B cell (primary cell): ENCODE measurements around the gene IFIT1B. TPM values are rescaled to one million over a fixed set of nuclear protein-coding genes. Genes with fewer than 3 reads are reported as not detected.

Experiments
- ATAC-seq: fragments of 200-7000 bp; cut with Tn5 transposase; one replicate; pipeline ENCODE4 v1.10.0; 2021; ENCODE audit warnings: low read depth, mild to moderate bottlenecking, moderate number of reproducible peaks, moderate library complexity
- CTCF ChIA-PET: fragments of 350-600 bp; sonication (Branson Sonifier 250); formaldehyde crosslinking; loops from one replicate; lab custom pipeline; 2021; ENCODE audit warnings: antibody characterized with exemption, inconsistent platforms; lab: Charles Lee
- POLR2A ChIA-PET: fragments of 350-600 bp; sonication (Branson Sonifier 250); formaldehyde crosslinking; loops from one replicate; lab custom pipeline; 2021; ENCODE audit warnings: antibody characterized with exemption; lab: Charles Lee
- DNase-seq: peaks from one replicate; pipeline ENCODE4 v3.0.0; 2013
- H2AFZ ChIP-seq: 2 replicates; pipeline ENCODE4 v1.6.1; 2012; ENCODE audit warnings: mild to moderate bottlenecking, low read depth, low read length; ENCODE audit not compliant: insufficient read depth, poor library complexity, severe bottlenecking
- H3K27ac ChIP-seq, 2 donors: 1 replicate in 1 of 2; 2 replicates in 1 of 2; pipeline ENCODE4 v1.5.1; 2012 to 2013; ENCODE audit warnings: low read length in 2 of 2, mild to moderate bottlenecking in 2 of 2, moderate library complexity in 1 of 2
- H3K27me3 ChIP-seq, 4 experiments: fragments of 200-600 bp in 1 of 4; sonication (generic) in 1 of 4; replicated peaks in 1 of 4; 1 replicate in 2 of 4; 2 replicates in 2 of 4; pipeline versions ENCODE4 v1.6.1 to v1.7.0; 2013 to 2016; ENCODE audit warnings: low read length in 3 of 4, mild to moderate bottlenecking in 2 of 4, mixed read lengths in 1 of 4, moderate library complexity in 1 of 4; ENCODE audit not compliant: insufficient read depth in 4 of 4, control insufficient read depth in 3 of 4; ENCODE audit errors: control extremely low read depth in 1 of 4
- H3K36me3 ChIP-seq, 2 experiments: replicated peaks in 1 of 2; 1 replicate in 1 of 2; 2 replicates in 1 of 2; pipeline versions ENCODE4 v1.6.1 to v1.7.1; 2013; ENCODE audit warnings: low read length in 1 of 2; ENCODE audit not compliant: insufficient read depth in 2 of 2, control insufficient read depth in 1 of 2; ENCODE audit errors: control extremely low read depth in 1 of 2, extremely low read depth in 1 of 2
- H3K4me1 ChIP-seq, 2 donors: fragments of 200-600 bp in 1 of 2; sonication (generic) in 1 of 2; 1 replicate in 1 of 2; 2 replicates in 1 of 2; pipeline versions ENCODE4 v1.5.1 to v1.6.1; 2013 to 2017; ENCODE audit warnings: low read length in 2 of 2; ENCODE audit not compliant: control insufficient read depth in 2 of 2, insufficient read depth in 2 of 2
- H3K4me2 ChIP-seq: replicated peaks from 2 replicates; pipeline ENCODE3; 2012; ENCODE audit warnings: mild to moderate bottlenecking, low read depth, low read length; ENCODE audit not compliant: poor library complexity, severe bottlenecking
- H3K4me3 ChIP-seq, 5 experiments: fragments of 200-600 bp in 1 of 5; sonication (generic) in 1 of 5; 1 replicate in 3 of 5; 2 replicates in 2 of 5; pipeline versions ENCODE4 v1.5.1 to v1.7.0; 2011 to 2016; ENCODE audit warnings: low read length in 4 of 5, mild to moderate bottlenecking in 4 of 5, low read depth in 2 of 5, control low read depth in 1 of 5, moderate library complexity in 1 of 5; ENCODE audit not compliant: insufficient read depth in 1 of 5; ENCODE audit errors: control extremely low read depth in 1 of 5, extremely low read depth in 1 of 5
- H3K79me2 ChIP-seq: fragments of 200-600 bp; sonication (generic); one replicate; pipeline ENCODE4 v1.6.0; 2016; ENCODE audit warnings: low read length; ENCODE audit not compliant: control insufficient read depth, insufficient read depth
- H3K9ac ChIP-seq: fragments of 200-600 bp; sonication (generic); 2 replicates; pipeline ENCODE4 v1.6.1; 2017; ENCODE audit warnings: mild to moderate bottlenecking, low read length, moderate library complexity
- H3K9me3 ChIP-seq, 3 donors: one replicate each; pipeline versions ENCODE4 v1.6.1 to v1.7.1; 2013; ENCODE audit warnings: low read length in 2 of 3; ENCODE audit not compliant: control insufficient read depth in 2 of 3, insufficient read depth in 1 of 3; ENCODE audit errors: control extremely low read depth in 1 of 3
- H4K20me1 ChIP-seq: 2 replicates; pipeline ENCODE4 v1.6.0; 2012; ENCODE audit warnings: mild to moderate bottlenecking, low read length; ENCODE audit not compliant: insufficient read depth, control insufficient read depth, poor library complexity, severe bottlenecking
- H3K27ac Mint-ChIP-seq: one replicate; pipeline ENCODE4 v1.8.0; 2021; ENCODE audit warnings: mixed read lengths
- H3K27me3 Mint-ChIP-seq: one replicate; pipeline ENCODE4 v1.8.0; 2021; ENCODE audit warnings: mixed read lengths
- H3K4me1 Mint-ChIP-seq: one replicate; pipeline ENCODE4 v1.8.0; 2021; ENCODE audit warnings: mixed read lengths
- H3K4me3 Mint-ChIP-seq: one replicate; pipeline ENCODE4 v1.8.0; 2021; ENCODE audit warnings: mixed read lengths
- H3K9me3 Mint-ChIP-seq: one replicate; pipeline ENCODE4 v1.8.0; 2022; ENCODE audit warnings: mixed read lengths; ENCODE audit not compliant: insufficient read depth
- EZH2 ChIP-seq: IDR thresholded peaks from 2 replicates; pipeline ENCODE4 v1.6.1; 2012; ENCODE audit warnings: borderline replicate concordance, low read depth, mild to moderate bottlenecking, moderate library complexity, low read length; ENCODE audit not compliant: insufficient read depth, poor library complexity, severe bottlenecking
- WGBS: methylation state at CpG from one replicate; pipeline ENCODE4 v1.1.5; 2013; ENCODE audit warnings: missing lambda C conversion rate; ENCODE audit not compliant: insufficient coverage; 5-methylcytosine and 5-hydroxymethylcytosine counted together
- intact Hi-C: fragments of 100-400 bp; cut with micrococcal nuclease; formaldehyde crosslinking; loops from one replicate; pipeline ENCODE4 v1.10.0; 2022
- polyA plus RNA-seq: library from polyadenylated mRNA; depleted of rRNA; stranded (reverse); fragments of >200 nt; gene quantifications from 2 replicates; pipeline ENCODE4 v1.2.3, GENCODE V29; 2012
- total RNA-seq, 2 donors: library from RNA; stranded (reverse); fragments of 120-200 nt in 1 of 2; gene quantifications; 1 replicate in 1 of 2; 2 replicates in 1 of 2; pipeline versions ENCODE4 v1.2.3 to v1.2.4, GENCODE V29; 2013 to 2022
- TF ChIP-seq, protein P1 (sequence below): fragments of 200-600 bp; IDR thresholded peaks from one replicate; pipeline ENCODE4 v1.8.0; 2022; ENCODE audit warnings: antibody characterized with exemption, mild to moderate bottlenecking

IFIT1B gene
- total and polyA plus RNA-seq, 2 donors (not counting 1 experiment from before 2014, with no cell fraction given), result not detected

DNA sequence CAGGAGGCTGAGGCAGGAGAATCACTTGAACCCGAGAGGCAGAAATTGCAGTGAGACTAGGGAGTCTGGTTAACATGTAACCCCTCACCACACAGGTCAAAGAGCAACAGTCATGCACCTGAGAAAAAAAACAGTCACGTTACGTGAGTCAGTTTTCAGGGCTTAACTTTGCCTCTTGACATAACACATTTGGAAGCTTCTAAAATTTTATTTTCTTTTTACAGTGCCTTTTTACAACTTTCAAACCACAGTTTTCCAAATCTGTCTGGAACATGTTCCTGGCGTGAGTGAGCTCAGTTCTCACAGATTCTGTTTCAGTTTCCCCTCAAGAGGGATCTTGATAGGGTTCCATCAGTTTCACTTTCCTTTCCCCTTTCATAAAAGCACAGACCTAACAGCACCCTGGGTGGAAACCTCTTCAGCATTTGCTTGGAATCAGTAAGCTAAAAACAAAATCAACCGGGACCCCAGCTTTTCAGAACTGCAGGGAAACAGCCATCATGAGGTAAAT is 45.7 kb upstream of the IFIT1B start:
- Mint-ChIP-seq H3K27ac (peak overlapping the region; percentile 87), H3K27me3 (no peaks in the 10 kb centered on the region), H3K4me3 (peak overlapping the region; percentile 81), H3K4me1 (peaks cover 54% of the 10 kb centered on the region), H3K9me3 (no peaks in the 10 kb centered on the region)
- DNase-seq, result peak; percentile 79
- Histone ChIP-seq H4K20me1 (no peaks in the 10 kb centered on the region), H3K4me1 (peaks cover 41 to 67% of the 10 kb centered on the region in 2 donors), H3K4me3 (peak overlapping the region; percentile 27 to 68 (median 42)), H3K27ac (peak overlapping the region; percentile 70 to 91), H3K9me3 (no peaks in the 10 kb centered on the region), H3K79me2 (peaks cover 31% of the 10 kb centered on the region), H3K9ac (peak overlapping the region; percentile 63), H2AFZ (peak overlapping the region; percentile 56), H3K36me3 (peaks cover 0 to 3% of the 10 kb centered on the region in 2 experiments), H3K27me3 (no peaks in the 10 kb centered on the region), H3K4me2 (peak overlapping the region; percentile 78)
- WGBS, result 0% methylated on average over 5 of the region's 5 CpGs
- ChIA-PET CTCF (interaction anchor here (0.7 to 1.7 kb wide), 4 partner anchors 30 to 86 kb away, joined by 3 to 7 read pairs (median 5); partner anchors contain the start of genes IFIT2 and IFIT5), POLR2A (interaction anchor here (1.1 to 1.4 kb wide), 2 partner anchors 30 to 82 kb away, joined by 6 to 7 read pairs; partner anchors contain the start of genes IFIT2 and IFIT5)
- ATAC-seq, result peak; percentile 55
- TF ChIP-seq, protein P1, sequence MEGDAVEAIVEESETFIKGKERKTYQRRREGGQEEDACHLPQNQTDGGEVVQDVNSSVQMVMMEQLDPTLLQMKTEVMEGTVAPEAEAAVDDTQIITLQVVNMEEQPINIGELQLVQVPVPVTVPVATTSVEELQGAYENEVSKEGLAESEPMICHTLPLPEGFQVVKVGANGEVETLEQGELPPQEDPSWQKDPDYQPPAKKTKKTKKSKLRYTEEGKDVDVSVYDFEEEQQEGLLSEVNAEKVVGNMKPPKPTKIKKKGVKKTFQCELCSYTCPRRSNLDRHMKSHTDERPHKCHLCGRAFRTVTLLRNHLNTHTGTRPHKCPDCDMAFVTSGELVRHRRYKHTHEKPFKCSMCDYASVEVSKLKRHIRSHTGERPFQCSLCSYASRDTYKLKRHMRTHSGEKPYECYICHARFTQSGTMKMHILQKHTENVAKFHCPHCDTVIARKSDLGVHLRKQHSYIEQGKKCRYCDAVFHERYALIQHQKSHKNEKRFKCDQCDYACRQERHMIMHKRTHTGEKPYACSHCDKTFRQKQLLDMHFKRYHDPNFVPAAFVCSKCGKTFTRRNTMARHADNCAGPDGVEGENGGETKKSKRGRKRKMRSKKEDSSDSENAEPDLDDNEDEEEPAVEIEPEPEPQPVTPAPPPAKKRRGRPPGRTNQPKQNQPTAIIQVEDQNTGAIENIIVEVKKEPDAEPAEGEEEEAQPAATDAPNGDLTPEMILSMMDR, result no peak
- no peak for TF ChIP-seq EZH2
- intact Hi-C loops, result loop anchor here (1.0 kb wide), 3 partner anchors 31 to 82 kb away; partner anchors contain the start of genes IFIT1 and IFIT5

DNA sequence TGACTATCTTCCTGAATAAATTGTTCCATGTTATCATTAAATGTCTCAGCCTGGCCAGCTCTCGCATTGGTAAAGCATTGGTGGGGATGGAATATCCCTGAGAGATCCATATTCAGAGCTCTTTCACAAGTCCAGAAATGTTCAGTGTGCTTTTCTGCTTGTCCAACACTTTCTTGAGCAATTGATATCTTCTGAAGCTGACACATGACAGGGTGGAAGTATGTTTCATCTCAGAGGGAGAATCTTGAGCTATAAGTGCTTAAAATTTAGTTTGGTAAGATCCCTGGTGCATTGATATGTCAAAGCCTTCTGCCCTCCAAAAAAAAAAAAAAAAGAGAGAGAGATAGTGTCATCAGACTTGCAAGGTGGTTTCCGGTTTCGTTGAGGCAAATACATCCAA is 42.6 kb upstream of the IFIT1B start:
- peak overlapping the region; percentile 39 for H3K27ac Mint-ChIP-seq
- H3K27me3 ChIP-seq, result no peaks in the 10 kb centered on the region
- no CpG with 5 or more reads among the region's 3 CpGs for WGBS
- no peak overlapping the region for H2AFZ ChIP-seq
- no peaks in the 10 kb centered on the region for H4K20me1 ChIP-seq
- no peak for DNase-seq
- H3K27me3 Mint-ChIP-seq, result no peaks in the 10 kb centered on the region
- H3K4me1 ChIP-seq, result peaks cover 25 to 47% of the 10 kb centered on the region in 2 donors
- no peak overlapping the region for H3K4me3 Mint-ChIP-seq
- peaks cover 0 to 19% of the 10 kb centered on the region in 2 experiments for H3K36me3 ChIP-seq
- peaks cover 36% of the 10 kb centered on the region for H3K4me1 Mint-ChIP-seq
- ChIA-PET POLR2A (no interaction called here), CTCF (interaction anchor here (0.5 to 0.7 kb wide), 2 partner anchors 10 to 1915 kb away, joined by 3 to 6 read pairs; no protein-coding TSS in a partner anchor)
- H3K9me3 Mint-ChIP-seq, result no peaks in the 10 kb centered on the region
- TF ChIP-seq, protein P1, result no peak
- no peak for TF ChIP-seq EZH2
- H3K9ac ChIP-seq, result no peak overlapping the region
- no peak for ATAC-seq
- peaks cover 27% of the 10 kb centered on the region for H3K79me2 ChIP-seq
- H3K9me3 ChIP-seq, result no peaks in the 10 kb centered on the region
- H3K4me2 ChIP-seq, result no peak overlapping the region
- peak overlapping the region in 1 of 2 donors; percentile 45 for H3K27ac ChIP-seq
- no peak overlapping the region for H3K4me3 ChIP-seq
- intact Hi-C loops, result no loop called here
